Kidney glomerular epithelial cell (primary cell): ENCODE data around the gene KLHL26.
"Not testable (repeated sequence)": the region's sequence is repeated elsewhere in the genome, so short reads cannot be mapped to it uniquely, and the experiment has no call there.

Source experiments
- DNase-seq: peaks from one replicate; lab custom pipeline; 2025; lab: John Stamatoyannopoulos, UW

The KLHL26 gene, protein sequence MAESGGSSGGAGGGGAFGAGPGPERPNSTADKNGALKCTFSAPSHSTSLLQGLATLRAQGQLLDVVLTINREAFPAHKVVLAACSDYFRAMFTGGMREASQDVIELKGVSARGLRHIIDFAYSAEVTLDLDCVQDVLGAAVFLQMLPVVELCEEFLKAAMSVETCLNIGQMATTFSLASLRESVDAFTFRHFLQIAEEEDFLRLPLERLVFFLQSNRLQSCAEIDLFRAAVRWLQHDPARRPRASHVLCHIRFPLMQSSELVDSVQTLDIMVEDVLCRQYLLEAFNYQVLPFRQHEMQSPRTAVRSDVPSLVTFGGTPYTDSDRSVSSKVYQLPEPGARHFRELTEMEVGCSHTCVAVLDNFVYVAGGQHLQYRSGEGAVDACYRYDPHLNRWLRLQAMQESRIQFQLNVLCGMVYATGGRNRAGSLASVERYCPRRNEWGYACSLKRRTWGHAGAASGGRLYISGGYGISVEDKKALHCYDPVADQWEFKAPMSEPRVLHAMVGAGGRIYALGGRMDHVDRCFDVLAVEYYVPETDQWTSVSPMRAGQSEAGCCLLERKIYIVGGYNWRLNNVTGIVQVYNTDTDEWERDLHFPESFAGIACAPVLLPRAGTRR

GRCh38 chr19:18636969-18637629, at the start of gene KLHL26:
TSS of gene KLHL26 (plus strand) at chr19:18637028. CDS start at chr19:18637055, 27 bp downstream.
- DNase-seq, result no peak

DNA sequence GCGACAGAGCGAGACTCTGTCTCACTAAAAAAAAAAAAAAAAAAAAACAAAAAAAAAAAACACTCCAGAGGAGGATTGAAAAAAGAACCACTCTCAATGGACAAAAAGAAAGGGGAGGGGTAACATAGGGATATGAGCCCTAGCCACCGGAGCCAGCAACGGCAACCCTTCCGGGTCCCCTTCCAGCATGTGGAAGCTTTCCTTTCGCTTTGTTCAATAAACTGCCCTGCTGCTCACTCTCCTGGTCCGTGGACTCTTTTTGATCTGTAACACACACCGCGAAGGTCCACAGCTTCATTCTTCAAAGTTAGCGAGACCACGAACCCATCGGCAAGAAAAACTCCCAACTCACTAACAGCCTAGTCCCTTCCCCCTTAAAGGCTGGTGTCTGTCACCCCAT, 49.3 kb upstream of the KLHL26 start:
- DNase-seq, result no peak

DNA sequence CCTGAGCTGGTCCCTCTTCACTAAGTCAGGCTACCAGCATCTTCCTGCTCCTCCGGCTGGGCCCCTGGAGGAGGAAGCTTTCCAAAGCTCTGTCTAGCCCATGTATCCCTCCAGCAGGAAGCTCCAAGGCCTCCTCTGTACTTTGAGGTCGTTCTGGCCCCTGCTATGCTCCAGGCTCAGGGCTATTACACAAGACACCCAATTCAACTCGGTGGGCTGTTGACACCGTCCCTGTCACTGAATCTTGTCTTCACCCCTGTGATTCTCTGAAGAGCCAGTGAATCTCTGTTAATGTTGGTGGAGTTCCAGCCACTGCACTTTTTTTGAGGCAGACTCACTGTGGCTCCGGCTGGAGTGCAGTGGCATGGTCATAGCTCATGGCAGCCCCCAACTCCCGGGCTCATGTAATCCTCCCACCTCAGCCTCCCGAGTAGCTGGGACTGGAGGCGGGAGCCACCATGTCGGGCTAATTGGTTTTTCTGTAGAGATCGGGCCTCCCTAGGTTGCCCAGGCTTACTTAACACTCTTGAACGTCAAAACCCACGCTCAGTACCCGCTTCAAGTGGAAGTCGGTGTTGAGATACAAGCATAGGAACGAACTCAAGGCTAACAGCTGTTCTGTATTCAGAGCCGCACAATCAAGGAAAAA, 48.7 kb upstream of the KLHL26 start:
- DNase-seq, result no peak

- peak; percentile 35 for DNase-seq
Observed at GRCh38 chr19:18588611-18589379, 48.0 kb upstream of the KLHL26 start, which contains the start of gene REX1BD. TSS of gene REX1BD (plus strand) at chr19:18588798. CDS start at chr19:18588802, 4 bp downstream.

DNA sequence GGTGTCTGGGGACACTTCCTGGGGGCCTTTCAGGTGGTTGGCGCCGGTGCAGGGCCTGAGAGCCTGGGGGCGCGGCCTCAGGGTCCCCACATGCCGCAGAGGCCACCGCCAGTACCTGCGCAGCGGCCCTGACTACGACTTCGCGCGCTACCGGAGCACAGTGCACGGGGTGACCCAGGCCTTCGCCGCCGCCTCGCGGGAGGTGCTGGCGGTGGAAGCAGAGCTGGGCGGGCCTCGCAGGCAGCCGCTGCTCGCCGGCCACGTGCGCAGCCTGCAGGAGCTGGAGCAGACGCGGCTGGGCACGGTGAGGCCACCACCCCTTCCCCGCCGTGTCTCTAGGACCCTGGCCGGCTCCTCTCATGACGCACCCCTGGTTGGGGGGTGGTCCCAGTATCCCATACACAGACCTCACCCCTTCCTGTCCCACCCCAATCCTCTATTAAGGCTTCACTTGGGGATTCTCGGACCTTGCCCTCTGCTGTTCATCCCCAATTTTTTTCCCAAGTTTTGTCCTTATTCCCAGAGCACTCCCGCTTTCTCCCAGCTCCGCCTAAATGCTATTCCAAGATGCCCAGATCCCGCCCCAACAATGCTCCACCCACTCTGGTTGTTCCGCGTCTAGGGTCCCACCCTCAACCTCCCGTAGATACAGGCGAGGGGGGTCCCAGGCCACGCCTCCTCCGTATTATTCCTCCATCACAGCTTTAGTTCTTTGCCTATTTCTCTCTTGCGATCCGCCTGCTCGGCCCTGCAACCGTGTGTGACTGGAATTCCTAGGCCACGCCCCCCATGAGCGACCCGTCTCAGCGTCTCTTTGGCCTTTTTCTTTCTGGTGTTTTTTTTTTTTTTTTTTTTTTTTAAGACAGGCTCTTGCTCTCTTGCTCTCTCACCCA, 47.2 kb upstream of the KLHL26 start:
- peak; percentile 30 for DNase-seq

- DNase-seq, result peak; percentile 9
Observed at GRCh38 chr19:18590273-18591272, 46.3 kb upstream of the KLHL26 start.

GRCh38 chr19:18591735-18592385, 45.0 kb upstream of the KLHL26 start:
- no peak for DNase-seq

DNA sequence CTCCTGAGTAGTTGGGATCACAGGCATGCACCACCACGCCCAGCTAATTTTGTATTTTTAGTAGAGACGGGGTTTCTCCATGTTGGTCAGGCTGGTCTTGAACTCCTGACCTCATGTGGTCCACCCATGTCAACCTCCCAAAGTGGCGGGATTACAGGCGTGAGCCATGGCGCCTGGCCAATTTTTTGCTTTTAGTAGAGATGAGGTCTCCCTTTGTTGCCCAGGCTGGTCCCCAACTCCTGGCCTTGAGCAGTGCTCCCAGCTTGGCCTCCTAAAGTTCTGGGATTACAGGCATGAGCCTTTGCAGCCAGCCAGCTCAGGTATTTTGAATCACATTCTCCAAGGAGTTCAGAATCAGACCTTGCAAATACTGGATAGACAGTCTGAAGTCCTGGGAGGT, 44.1 kb upstream of the KLHL26 start:
- not testable (repeated sequence) for DNase-seq

DNA sequence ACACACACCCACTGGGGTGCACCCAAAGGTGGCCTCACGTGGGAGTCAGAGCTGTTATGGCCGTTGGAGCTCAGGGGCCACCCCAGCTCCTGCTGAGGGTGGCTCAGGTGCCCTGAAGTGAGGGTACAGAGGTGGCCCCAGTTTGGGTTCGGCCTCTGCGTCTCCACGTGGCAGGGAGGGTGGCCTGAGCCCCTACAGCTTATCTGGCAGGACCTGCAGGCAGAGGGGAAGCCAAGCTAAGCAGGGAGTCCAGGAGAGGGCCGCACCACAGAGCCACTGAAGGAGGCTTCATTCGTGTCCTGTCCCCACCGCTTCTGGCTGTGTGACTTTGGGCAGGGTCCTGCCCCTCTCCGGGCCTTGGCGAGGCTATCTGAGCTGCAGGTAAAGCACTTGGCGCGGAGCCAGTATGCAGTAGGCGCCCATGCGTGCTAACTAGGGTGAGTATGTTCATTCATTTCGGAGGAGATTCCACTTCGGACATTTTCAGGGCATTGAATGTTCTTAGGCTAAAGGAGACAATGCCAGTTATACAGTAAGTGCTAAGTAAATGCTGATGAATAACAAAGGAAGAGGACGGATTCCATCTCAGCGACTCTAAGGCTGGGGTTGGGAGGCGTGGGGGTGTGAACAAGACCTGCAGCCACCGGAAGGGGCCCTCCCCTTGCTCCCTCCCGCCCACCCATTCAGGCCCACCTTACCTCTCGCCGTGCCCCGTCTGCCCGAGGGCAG, 43.3 kb upstream of the KLHL26 start:
- DNase-seq, result no peak

GRCh38 chr19:18594096-18594823, 42.6 kb upstream of the KLHL26 start:
- peak; percentile 52 for DNase-seq

GRCh38 chr19:18594824-18595373, 41.9 kb upstream of the KLHL26 start:
- DNase-seq, result no peak

- no peak for DNase-seq
Observed at GRCh38 chr19:18595475-18595874, 41.4 kb upstream of the KLHL26 start.

GRCh38 chr19:18596752-18597157, 40.1 kb upstream of the KLHL26 start:
- no peak for DNase-seq

- DNase-seq, result no peak
Observed at GRCh38 chr19:18597809-18598660, 38.8 kb upstream of the KLHL26 start.

DNA sequence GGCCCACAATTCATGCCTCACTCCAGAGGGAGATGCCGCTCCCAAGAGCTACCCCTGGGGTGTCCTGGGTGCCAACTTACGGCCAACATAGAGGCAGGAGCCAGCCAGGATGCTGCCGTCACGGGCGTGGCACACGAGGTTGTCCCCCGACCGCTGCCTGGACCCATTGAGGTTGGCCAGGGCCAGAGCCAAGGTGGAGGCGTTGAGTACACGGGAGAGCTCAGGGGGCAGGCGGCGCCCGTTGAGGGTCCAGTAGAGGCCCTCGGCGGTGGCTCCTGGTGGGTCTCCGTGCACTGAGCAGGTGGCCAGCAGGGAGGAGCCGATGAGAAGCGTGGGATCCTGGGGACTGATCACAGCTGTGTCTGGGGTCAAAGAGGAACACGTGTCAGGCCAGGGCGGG, 37.3 kb upstream of the KLHL26 start:
- no peak for DNase-seq
